DOHH2 (cell line): ENCODE measurements around the gene THSD8.

ENCODE experiments used
- H3F3A ChIP-seq: fragments of 200-600 bp; sonication (generic), shearing (Covaris generic); 2 replicates; pipeline ENCODE4 v1.6.0; 2016; ENCODE audit warnings: antibody characterized with exemption, mild to moderate bottlenecking; ENCODE audit not compliant: control insufficient read depth, insufficient read depth
- H3K27ac ChIP-seq: fragments of 200-600 bp; sonication (generic); 2 replicates; pipeline ENCODE4 v1.5.1; 2014; ENCODE audit warnings: low read depth, mild to moderate bottlenecking, low read length, moderate library complexity
- H3K27me3 ChIP-seq: fragments of 200-600 bp; sonication (generic); 2 replicates; pipeline ENCODE4 v1.6.1; 2014; ENCODE audit warnings: mild to moderate bottlenecking, low read length, mixed read lengths; ENCODE audit not compliant: control insufficient read depth
- H3K36me3 ChIP-seq: fragments of 200-600 bp; sonication (generic); 2 replicates; pipeline ENCODE4 v1.6.1; 2014; ENCODE audit warnings: mild to moderate bottlenecking, low read length, moderate library complexity, mixed read lengths; ENCODE audit not compliant: control insufficient read depth
- H3K4me1 ChIP-seq: fragments of 200-600 bp; sonication (generic); 2 replicates; pipeline ENCODE4 v1.6.1; 2014; ENCODE audit warnings: mild to moderate bottlenecking, low read length, mixed read lengths; ENCODE audit not compliant: control insufficient read depth
- H3K4me2 ChIP-seq: fragments of 200-600 bp; sonication (generic); 2 replicates; pipeline ENCODE4 v1.6.0; 2014; ENCODE audit warnings: mild to moderate bottlenecking, low read length, moderate library complexity
- H3K4me3 ChIP-seq: fragments of 200-600 bp; sonication (generic); 2 replicates; pipeline ENCODE4 v1.5.1; 2014; ENCODE audit warnings: mild to moderate bottlenecking, low read length, mixed read lengths
- H3K79me2 ChIP-seq: fragments of 200-600 bp; sonication (generic); 2 replicates; pipeline ENCODE4 v1.6.1; 2014; ENCODE audit warnings: mild to moderate bottlenecking, low read length, mixed read lengths; ENCODE audit not compliant: control insufficient read depth
- H3K9me2 ChIP-seq: fragments of 200-600 bp; sonication (generic); replicated peaks from 2 replicates; pipeline ENCODE4 v1.6.1; 2014; ENCODE audit warnings: mild to moderate bottlenecking, low read length, mixed read lengths; ENCODE audit not compliant: control insufficient read depth
- H3K9me3 ChIP-seq: fragments of 200-600 bp; sonication (generic); 2 replicates; pipeline ENCODE4 v1.6.1; 2014; ENCODE audit warnings: antibody characterized with exemption, low read length, mixed read lengths; ENCODE audit not compliant: control insufficient read depth, insufficient read depth
- H4K20me1 ChIP-seq: fragments of 200-600 bp; sonication (generic); 2 replicates; pipeline ENCODE4 v1.6.0; 2014; ENCODE audit warnings: low read depth, mild to moderate bottlenecking, antibody characterized with exemption, low read length, moderate library complexity; ENCODE audit not compliant: control insufficient read depth, insufficient read depth
- EZH2phosphoT487 ChIP-seq: fragments of 200-600 bp; sonication (generic); IDR thresholded peaks from 2 replicates; pipeline ENCODE4 v1.6.1; 2017; ENCODE audit warnings: borderline replicate concordance, mild to moderate bottlenecking, antibody characterized with exemption, low read length, moderate library complexity, mixed read lengths
- TF ChIP-seq, protein P1 (sequence below): fragments of 200-600 bp; sonication (generic); IDR thresholded peaks from one replicate; pipeline ENCODE4 v1.5.1; 2014; ENCODE audit warnings: antibody characterized with exemption, mild to moderate bottlenecking, low read depth, low read length; ENCODE audit not compliant: poor library complexity, severe bottlenecking

The THSD8 gene

GRCh38 chr19:12791345-12792050 lies 10.4 kb upstream of the THSD8 start, which contains the start of gene JUNB:
Gene JUNB (plus strand): TSS chr19:12791486. CDS start chr19:12791772, 286 bp downstream.
- H3K27me3 ChIP-seq, result no peaks in the 10 kb centered on the region
- H3K27ac ChIP-seq, result peak within 1 kb of the TSS; percentile 84
- no peaks in the 10 kb centered on the region for H3K9me3 ChIP-seq
- peaks cover 56% of the 10 kb centered on the region for H3K4me1 ChIP-seq
- TF ChIP-seq, protein P1, sequence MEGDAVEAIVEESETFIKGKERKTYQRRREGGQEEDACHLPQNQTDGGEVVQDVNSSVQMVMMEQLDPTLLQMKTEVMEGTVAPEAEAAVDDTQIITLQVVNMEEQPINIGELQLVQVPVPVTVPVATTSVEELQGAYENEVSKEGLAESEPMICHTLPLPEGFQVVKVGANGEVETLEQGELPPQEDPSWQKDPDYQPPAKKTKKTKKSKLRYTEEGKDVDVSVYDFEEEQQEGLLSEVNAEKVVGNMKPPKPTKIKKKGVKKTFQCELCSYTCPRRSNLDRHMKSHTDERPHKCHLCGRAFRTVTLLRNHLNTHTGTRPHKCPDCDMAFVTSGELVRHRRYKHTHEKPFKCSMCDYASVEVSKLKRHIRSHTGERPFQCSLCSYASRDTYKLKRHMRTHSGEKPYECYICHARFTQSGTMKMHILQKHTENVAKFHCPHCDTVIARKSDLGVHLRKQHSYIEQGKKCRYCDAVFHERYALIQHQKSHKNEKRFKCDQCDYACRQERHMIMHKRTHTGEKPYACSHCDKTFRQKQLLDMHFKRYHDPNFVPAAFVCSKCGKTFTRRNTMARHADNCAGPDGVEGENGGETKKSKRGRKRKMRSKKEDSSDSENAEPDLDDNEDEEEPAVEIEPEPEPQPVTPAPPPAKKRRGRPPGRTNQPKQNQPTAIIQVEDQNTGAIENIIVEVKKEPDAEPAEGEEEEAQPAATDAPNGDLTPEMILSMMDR, result peak; percentile 20
- TF ChIP-seq EZH2phosphoT487, result no peak
- H3F3A ChIP-seq, result peaks cover 29% of the 10 kb centered on the region
- H3K4me3 ChIP-seq, result peak within 1 kb of the TSS; percentile 79
- H3K4me2 ChIP-seq, result peak within 1 kb of the TSS; percentile 93
- no peaks in the 10 kb centered on the region for H4K20me1 ChIP-seq
- H3K79me2 ChIP-seq, result peaks cover 29% of the 10 kb centered on the region
- no peaks in the 10 kb centered on the region for H3K9me2 ChIP-seq
- peaks cover 6% of the 10 kb centered on the region; the same call in 1 of the 2 replicates for H3K36me3 ChIP-seq

GRCh38 chr19:12792051-12792852 lies 9.6 kb upstream of the THSD8 start:
- Histone ChIP-seq H3K36me3 (peaks cover 6% of the 10 kb centered on the region; the same call in 1 of the 2 replicates), H3K4me1 (peaks cover 51% of the 10 kb centered on the region), H3K79me2 (peaks cover 29% of the 10 kb centered on the region), H3K4me3 (peak overlapping the region; percentile 79), H3K4me2 (peak overlapping the region; percentile 93), H3F3A (peaks cover 28% of the 10 kb centered on the region), H3K27ac (peak overlapping the region; percentile 84), H3K9me2 (no peaks in the 10 kb centered on the region), H4K20me1 (no peaks in the 10 kb centered on the region), H3K9me3 (no peaks in the 10 kb centered on the region), H3K27me3 (no peaks in the 10 kb centered on the region)
- TF ChIP-seq, protein P1, result peak; percentile 17
- no peak for TF ChIP-seq EZH2phosphoT487

GRCh38 chr19:12792853-12793289 lies 9.0 kb upstream of the THSD8 start:
- H3K4me1 ChIP-seq, result peaks cover 48% of the 10 kb centered on the region
- peaks cover 30% of the 10 kb centered on the region for H3F3A ChIP-seq
- peaks cover 6% of the 10 kb centered on the region; the same call in 1 of the 2 replicates for H3K36me3 ChIP-seq
- H3K9me2 ChIP-seq, result no peaks in the 10 kb centered on the region
- no peaks in the 10 kb centered on the region for H4K20me1 ChIP-seq
- H3K79me2 ChIP-seq, result peaks cover 29% of the 10 kb centered on the region
- H3K4me3 ChIP-seq, result peak overlapping the region; percentile 79
- H3K27ac ChIP-seq, result peak overlapping the region; percentile 84
- H3K27me3 ChIP-seq, result no peaks in the 10 kb centered on the region
- no peaks in the 10 kb centered on the region for H3K9me3 ChIP-seq
- H3K4me2 ChIP-seq, result peak overlapping the region; percentile 93
- TF ChIP-seq, protein P1, result no peak
- TF ChIP-seq EZH2phosphoT487, result no peak
